ENCODE measurements around the gene TNFSF15. TPM values are rescaled to one million over a fixed set of nuclear protein-coding genes. Genes with fewer than 3 reads are reported as not detected.

TNFSF15 gene
- total RNA-seq, 2 donors from 2014 or later = 1.7 to 9.0 TPM

GRCh38 chr9:114775121-114775520 lies 30.7 kb downstream of the TNFSF15 start:
- Histone ChIP-seq H3K4me1 (replicated peaks) (no peaks in the 10 kb centered on the region), H3K27me3 (replicated peaks; ENCODE audit: insufficient read depth) (no peaks in the 10 kb centered on the region), H3K27ac (no peak overlapping the region), H3K36me3 (no peaks in the 10 kb centered on the region), H3K4me3 (no peak overlapping the region), H3K9me3 (no peaks in the 10 kb centered on the region)
- intact Hi-C loops (cut with DNase I) = no loop called here
- no peak for TF ChIP-seq POLR2AphosphoS5 (IDR thresholded peaks at IDR 0.05)
- TF ChIP-seq CTCF (IDR thresholded peaks at IDR 0.05) = no peak
- no peak for TF ChIP-seq POLR2A (IDR thresholded peaks at IDR 0.05)
- WGBS = 100% methylated on average over 1 of the region's 1 CpG
- DNase-seq (ENCODE audit: low spot score) = no peak

GRCh38 chr9:114774524-114774923 lies 31.3 kb downstream of the TNFSF15 start:
- DNase-seq (ENCODE audit: low spot score) = no peak
- WGBS = 90% methylated on average over 4 of the region's 4 CpGs
- Histone ChIP-seq H3K36me3 (no peaks in the 10 kb centered on the region), H3K4me1 (replicated peaks) (no peaks in the 10 kb centered on the region), H3K27me3 (replicated peaks; ENCODE audit: insufficient read depth) (no peaks in the 10 kb centered on the region), H3K9me3 (no peaks in the 10 kb centered on the region), H3K27ac (no peak overlapping the region), H3K4me3 (no peak overlapping the region)
- intact Hi-C loops (cut with DNase I) = no loop called here
- TF ChIP-seq CTCF (IDR thresholded peaks at IDR 0.05) (no peak), POLR2AphosphoS5 (IDR thresholded peaks at IDR 0.05) (no peak), POLR2A (IDR thresholded peaks at IDR 0.05) (no peak)

- intact Hi-C loops (cut with DNase I) = no loop called here
- 78% methylated on average over 6 of the region's 6 CpGs for WGBS
- Histone ChIP-seq H3K36me3 (no peaks in the 10 kb centered on the region), H3K27me3 (replicated peaks; ENCODE audit: insufficient read depth) (no peaks in the 10 kb centered on the region), H3K27ac (no peak overlapping the region), H3K4me3 (no peak overlapping the region), H3K9me3 (no peaks in the 10 kb centered on the region), H3K4me1 (replicated peaks) (no peaks in the 10 kb centered on the region)
- no peak for DNase-seq (ENCODE audit: low spot score)
- TF ChIP-seq CTCF (IDR thresholded peaks at IDR 0.05) (no peak), POLR2A (IDR thresholded peaks at IDR 0.05) (no peak), POLR2AphosphoS5 (IDR thresholded peaks at IDR 0.05) (no peak)
These were observed 34.0 kb downstream of the TNFSF15 start for GRCh38 chr9:114771889-114772288.

- no peak for DNase-seq (ENCODE audit: low spot score)
- no peaks in the 10 kb centered on the region for H3K27me3 ChIP-seq (replicated peaks; ENCODE audit: insufficient read depth)
- TF ChIP-seq CTCF (IDR thresholded peaks at IDR 0.05) (no peak), POLR2A (IDR thresholded peaks at IDR 0.05) (no peak), POLR2AphosphoS5 (IDR thresholded peaks at IDR 0.05) (no peak)
- no peaks in the 10 kb centered on the region for H3K4me1 ChIP-seq (replicated peaks)
- intact Hi-C loops (cut with DNase I) = no loop called here
- H3K27ac ChIP-seq = no peak overlapping the region
- no peak overlapping the region for H3K4me3 ChIP-seq
- H3K36me3 ChIP-seq = no peaks in the 10 kb centered on the region
- no peaks in the 10 kb centered on the region for H3K9me3 ChIP-seq
- 91% methylated on average over 3 of the region's 3 CpGs for WGBS
These were observed 34.8 kb downstream of the TNFSF15 start for GRCh38 chr9:114770991-114771390.

GRCh38 chr9:114769624-114770023 lies 36.2 kb downstream of the TNFSF15 start:
- Histone ChIP-seq H3K9me3 (no peaks in the 10 kb centered on the region), H3K4me1 (replicated peaks) (no peaks in the 10 kb centered on the region), H3K27ac (no peak overlapping the region), H3K36me3 (no peaks in the 10 kb centered on the region), H3K27me3 (replicated peaks; ENCODE audit: insufficient read depth) (no peaks in the 10 kb centered on the region), H3K4me3 (no peak overlapping the region)
- DNase-seq (ENCODE audit: low spot score) = no peak
- TF ChIP-seq POLR2AphosphoS5 (IDR thresholded peaks at IDR 0.05) (no peak), CTCF (IDR thresholded peaks at IDR 0.05) (no peak), POLR2A (IDR thresholded peaks at IDR 0.05) (no peak)
- intact Hi-C loops (cut with DNase I) = no loop called here
- 14% methylated on average over 1 of the region's 1 CpG for WGBS
